SK-N-SH treated with all-trans-retinoic acid at 6 μM for 48 hours (cell line): ENCODE results near the gene SYNDIG1.

ENCODE experiments used
- ATAC-seq: fragments of 200-7000 bp; cut with Tn5 transposase; 3 replicates; pipeline ENCODE4 v1.9.1; 2020; ENCODE audit warnings: mild to moderate bottlenecking, moderate library complexity
- ARNTL ChIP-seq: fragments of 450-650 bp; formaldehyde crosslinking; IDR thresholded peaks from 2 replicates; pipeline ENCODE4 v1.5.0; 2020; ENCODE audit warnings: low read depth, mild to moderate bottlenecking, moderate library complexity, borderline replicate concordance
- BACH2 ChIP-seq: fragments of 250-450 bp; sonication (Bioruptor Pico); IDR thresholded peaks from 2 replicates; pipeline ENCODE4 v1.9.0; 2021; ENCODE audit warnings: mild to moderate bottlenecking, borderline replicate concordance
- CSDC2 ChIP-seq: fragments of 250-450 bp; sonication (Bioruptor Pico); IDR thresholded peaks from 2 replicates; pipeline ENCODE4 v1.5.0; 2020; ENCODE audit warnings: mild to moderate bottlenecking, moderate library complexity
- ESRRG ChIP-seq: fragments of 250-450 bp; sonication (Bioruptor Pico); IDR thresholded peaks from 2 replicates; pipeline ENCODE4 v1.6.1; 2021; ENCODE audit warnings: mild to moderate bottlenecking
- GLIS3 ChIP-seq: fragments of 250-450 bp; sonication (Bioruptor Pico); IDR thresholded peaks from 2 replicates; pipeline ENCODE4 v1.5.0; 2020; ENCODE audit warnings: mild to moderate bottlenecking, moderate library complexity
- ISL1 ChIP-seq: fragments of 250-450 bp; sonication (Bioruptor Pico); IDR thresholded peaks from 2 replicates; pipeline ENCODE4 v2.1.2; 2022; ENCODE audit warnings: mild to moderate bottlenecking, moderate library complexity
- OSR1 ChIP-seq: fragments of 250-450 bp; sonication (Bioruptor Pico); IDR thresholded peaks from 2 replicates; pipeline ENCODE4 v1.8.0; 2022; ENCODE audit warnings: moderate library complexity, mild to moderate bottlenecking, inconsistent platforms
- PPARA ChIP-seq: fragments of 250-450 bp; sonication (Bioruptor Pico); IDR thresholded peaks from 2 replicates; pipeline ENCODE4 v1.5.0; 2020; ENCODE audit warnings: mild to moderate bottlenecking, borderline replicate concordance
- RARB ChIP-seq: fragments of 250-450 bp; sonication (Bioruptor Pico); IDR thresholded peaks from 2 replicates; pipeline ENCODE4 v1.8.0; 2021; ENCODE audit warnings: mild to moderate bottlenecking, moderate library complexity
- SNAI2 ChIP-seq: fragments of 250-450 bp; sonication (Bioruptor Pico); IDR thresholded peaks from 2 replicates; pipeline ENCODE4 v1.5.0; 2020; ENCODE audit warnings: mild to moderate bottlenecking, moderate library complexity
- TCF4 ChIP-seq: fragments of 250-450 bp; sonication (Bioruptor Pico); IDR thresholded peaks from 2 replicates; pipeline ENCODE4 v1.8.0; 2021; ENCODE audit warnings: mild to moderate bottlenecking, moderate library complexity, borderline replicate concordance
- TOX ChIP-seq: fragments of 250-450 bp; sonication (Bioruptor Pico); IDR thresholded peaks from 2 replicates; pipeline ENCODE4 v1.8.0; 2021; ENCODE audit warnings: mild to moderate bottlenecking, moderate library complexity, borderline replicate concordance
- ZC3H10 ChIP-seq: fragments of 250-450 bp; sonication (Bioruptor Pico); IDR thresholded peaks from 2 replicates; pipeline ENCODE4 v1.5.1; 2021; ENCODE audit warnings: mild to moderate bottlenecking, moderate library complexity
- ZFP3 ChIP-seq: fragments of 250-450 bp; sonication (Bioruptor Pico); IDR thresholded peaks from 2 replicates; pipeline ENCODE4 v1.5.0; 2020; ENCODE audit warnings: mild to moderate bottlenecking, moderate library complexity
- ZFP30 ChIP-seq: fragments of 450-650 bp; formaldehyde crosslinking; IDR thresholded peaks from 2 replicates; pipeline ENCODE4 v1.5.0; 2022; ENCODE audit warnings: mild to moderate bottlenecking, moderate library complexity
- ZNF565 ChIP-seq: fragments of 450-650 bp; formaldehyde crosslinking; conservative IDR thresholded peaks from 2 replicates; pipeline ENCODE4 v1.5.0; 2020; ENCODE audit warnings: low read depth, mild to moderate bottlenecking, moderate library complexity
- ZNF70 ChIP-seq: fragments of 450-650 bp; formaldehyde crosslinking; IDR thresholded peaks from 2 replicates; pipeline ENCODE4 v1.5.0; 2020; ENCODE audit warnings: mild to moderate bottlenecking, moderate library complexity
- ZNF8 ChIP-seq: fragments of 450-650 bp; formaldehyde crosslinking; IDR thresholded peaks from 2 replicates; pipeline ENCODE4 v1.5.0; 2020; ENCODE audit warnings: mild to moderate bottlenecking, moderate library complexity
- TF ChIP-seq, protein P1 (sequence below): fragments of 250-450 bp; sonication (Bioruptor Pico); IDR thresholded peaks from 2 replicates; pipeline ENCODE4 v1.5.1; 2021; ENCODE audit warnings: mild to moderate bottlenecking, moderate library complexity
- TF ChIP-seq, protein P2 (sequence below): fragments of 250-450 bp; sonication (Bioruptor Pico); IDR thresholded peaks from 2 replicates; pipeline ENCODE4 v1.8.0; 2021; ENCODE audit warnings: low read depth, mild to moderate bottlenecking, moderate library complexity, borderline replicate concordance
- TF ChIP-seq, protein P3 (sequence below): fragments of 250-450 bp; sonication (Bioruptor Pico); IDR thresholded peaks from 2 replicates; pipeline ENCODE4 v1.8.0; 2020; ENCODE audit warnings: mild to moderate bottlenecking, moderate library complexity, borderline replicate concordance
- TF ChIP-seq, protein P4 (sequence below): fragments of 250-450 bp; sonication (Bioruptor Pico); IDR thresholded peaks from 2 replicates; pipeline ENCODE4 v1.5.0; 2020; ENCODE audit warnings: mild to moderate bottlenecking, moderate library complexity

SYNDIG1 gene

DNA sequence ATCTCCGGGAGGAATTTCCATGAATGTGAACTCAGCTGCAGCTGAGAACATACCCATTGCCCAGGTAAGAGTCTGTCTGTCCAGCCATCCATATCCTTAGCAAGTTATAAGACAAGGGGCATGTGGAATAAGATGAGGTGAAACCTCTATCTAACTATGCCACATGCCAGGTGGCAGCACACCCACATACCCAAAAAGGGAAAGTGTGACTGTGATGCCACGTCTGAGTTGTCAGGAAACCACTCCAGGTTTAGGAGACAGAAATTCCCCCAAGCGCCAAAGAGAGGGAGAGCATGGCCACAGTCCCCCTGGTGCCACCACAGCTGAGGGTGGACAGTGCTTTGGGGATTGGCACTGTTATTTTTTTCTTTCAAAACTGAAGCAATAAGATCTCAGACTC lies 36.7 kb downstream of the SYNDIG1 start:
- TF ChIP-seq ZNF70 (CRISPR knock-in tag) = no peak
- TF ChIP-seq ARNTL (CRISPR knock-in tag) = no peak
- TF ChIP-seq, protein P1, sequence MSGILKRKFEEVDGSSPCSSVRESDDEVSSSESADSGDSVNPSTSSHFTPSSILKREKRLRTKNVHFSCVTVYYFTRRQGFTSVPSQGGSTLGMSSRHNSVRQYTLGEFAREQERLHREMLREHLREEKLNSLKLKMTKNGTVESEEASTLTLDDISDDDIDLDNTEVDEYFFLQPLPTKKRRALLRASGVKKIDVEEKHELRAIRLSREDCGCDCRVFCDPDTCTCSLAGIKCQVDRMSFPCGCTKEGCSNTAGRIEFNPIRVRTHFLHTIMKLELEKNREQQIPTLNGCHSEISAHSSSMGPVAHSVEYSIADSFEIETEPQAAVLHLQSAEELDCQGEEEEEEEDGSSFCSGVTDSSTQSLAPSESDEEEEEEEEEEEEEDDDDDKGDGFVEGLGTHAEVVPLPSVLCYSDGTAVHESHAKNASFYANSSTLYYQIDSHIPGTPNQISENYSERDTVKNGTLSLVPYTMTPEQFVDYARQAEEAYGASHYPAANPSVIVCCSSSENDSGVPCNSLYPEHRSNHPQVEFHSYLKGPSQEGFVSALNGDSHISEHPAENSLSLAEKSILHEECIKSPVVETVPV (CRISPR knock-in tag) = no peak
- TF ChIP-seq RARB = no peak
- no peak for TF ChIP-seq TOX (CRISPR knock-in tag)
- no peak for TF ChIP-seq ZNF565 (CRISPR knock-in tag)
- no peak for TF ChIP-seq ZFP3 (CRISPR knock-in tag)
- TF ChIP-seq GLIS3 = no peak
- no peak for TF ChIP-seq CSDC2 (CRISPR knock-in tag)
- TF ChIP-seq TCF4 (CRISPR knock-in tag) = no peak
- TF ChIP-seq, protein P2, sequence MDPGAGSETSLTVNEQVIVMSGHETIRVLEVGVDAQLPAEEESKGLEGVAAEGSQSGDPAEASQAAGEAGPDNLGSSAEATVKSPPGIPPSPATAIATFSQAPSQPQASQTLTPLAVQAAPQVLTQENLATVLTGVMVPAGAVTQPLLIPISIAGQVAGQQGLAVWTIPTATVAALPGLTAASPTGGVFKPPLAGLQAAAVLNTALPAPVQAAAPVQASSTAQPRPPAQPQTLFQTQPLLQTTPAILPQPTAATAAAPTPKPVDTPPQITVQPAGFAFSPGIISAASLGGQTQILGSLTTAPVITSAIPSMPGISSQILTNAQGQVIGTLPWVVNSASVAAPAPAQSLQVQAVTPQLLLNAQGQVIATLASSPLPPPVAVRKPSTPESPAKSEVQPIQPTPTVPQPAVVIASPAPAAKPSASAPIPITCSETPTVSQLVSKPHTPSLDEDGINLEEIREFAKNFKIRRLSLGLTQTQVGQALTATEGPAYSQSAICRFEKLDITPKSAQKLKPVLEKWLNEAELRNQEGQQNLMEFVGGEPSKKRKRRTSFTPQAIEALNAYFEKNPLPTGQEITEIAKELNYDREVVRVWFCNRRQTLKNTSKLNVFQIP (CRISPR knock-in tag) = no peak
- TF ChIP-seq SNAI2 (CRISPR knock-in tag) = no peak
- TF ChIP-seq PPARA (CRISPR knock-in tag) = no peak
- no peak for TF ChIP-seq ESRRG (CRISPR knock-in tag)
- no peak for TF ChIP-seq ZNF8 (CRISPR knock-in tag)
- TF ChIP-seq ISL1 (CRISPR knock-in tag) = no peak
- TF ChIP-seq ZC3H10 = no peak
- no peak for TF ChIP-seq ZFP30 (CRISPR knock-in tag)
- TF ChIP-seq, protein P3, sequence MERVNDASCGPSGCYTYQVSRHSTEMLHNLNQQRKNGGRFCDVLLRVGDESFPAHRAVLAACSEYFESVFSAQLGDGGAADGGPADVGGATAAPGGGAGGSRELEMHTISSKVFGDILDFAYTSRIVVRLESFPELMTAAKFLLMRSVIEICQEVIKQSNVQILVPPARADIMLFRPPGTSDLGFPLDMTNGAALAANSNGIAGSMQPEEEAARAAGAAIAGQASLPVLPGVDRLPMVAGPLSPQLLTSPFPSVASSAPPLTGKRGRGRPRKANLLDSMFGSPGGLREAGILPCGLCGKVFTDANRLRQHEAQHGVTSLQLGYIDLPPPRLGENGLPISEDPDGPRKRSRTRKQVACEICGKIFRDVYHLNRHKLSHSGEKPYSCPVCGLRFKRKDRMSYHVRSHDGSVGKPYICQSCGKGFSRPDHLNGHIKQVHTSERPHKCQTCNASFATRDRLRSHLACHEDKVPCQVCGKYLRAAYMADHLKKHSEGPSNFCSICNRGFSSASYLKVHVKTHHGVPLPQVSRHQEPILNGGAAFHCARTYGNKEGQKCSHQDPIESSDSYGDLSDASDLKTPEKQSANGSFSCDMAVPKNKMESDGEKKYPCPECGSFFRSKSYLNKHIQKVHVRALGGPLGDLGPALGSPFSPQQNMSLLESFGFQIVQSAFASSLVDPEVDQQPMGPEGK (CRISPR knock-in tag) = no peak
- ATAC-seq = no peak

DNA sequence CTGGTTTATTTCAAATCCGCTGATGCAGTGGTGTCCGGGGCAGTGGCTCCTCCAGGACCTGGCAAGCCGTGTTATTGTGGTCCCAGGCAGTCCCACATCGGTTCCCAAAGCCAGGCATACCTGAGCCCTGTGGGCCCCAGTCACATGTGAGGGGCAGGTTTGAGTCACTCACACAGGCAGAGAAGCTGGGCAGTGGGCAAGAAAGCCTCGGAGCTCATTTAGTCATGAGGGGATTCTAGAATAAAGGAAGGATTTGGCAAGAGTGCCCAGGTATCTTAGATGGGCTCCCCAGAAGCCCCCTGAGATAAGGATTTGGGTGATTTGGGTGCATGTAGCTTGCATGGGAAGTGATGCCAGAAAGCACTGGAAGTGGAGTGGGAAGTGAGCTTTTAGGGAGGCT lies 37.3 kb downstream of the SYNDIG1 start:
- TF ChIP-seq, protein P4, sequence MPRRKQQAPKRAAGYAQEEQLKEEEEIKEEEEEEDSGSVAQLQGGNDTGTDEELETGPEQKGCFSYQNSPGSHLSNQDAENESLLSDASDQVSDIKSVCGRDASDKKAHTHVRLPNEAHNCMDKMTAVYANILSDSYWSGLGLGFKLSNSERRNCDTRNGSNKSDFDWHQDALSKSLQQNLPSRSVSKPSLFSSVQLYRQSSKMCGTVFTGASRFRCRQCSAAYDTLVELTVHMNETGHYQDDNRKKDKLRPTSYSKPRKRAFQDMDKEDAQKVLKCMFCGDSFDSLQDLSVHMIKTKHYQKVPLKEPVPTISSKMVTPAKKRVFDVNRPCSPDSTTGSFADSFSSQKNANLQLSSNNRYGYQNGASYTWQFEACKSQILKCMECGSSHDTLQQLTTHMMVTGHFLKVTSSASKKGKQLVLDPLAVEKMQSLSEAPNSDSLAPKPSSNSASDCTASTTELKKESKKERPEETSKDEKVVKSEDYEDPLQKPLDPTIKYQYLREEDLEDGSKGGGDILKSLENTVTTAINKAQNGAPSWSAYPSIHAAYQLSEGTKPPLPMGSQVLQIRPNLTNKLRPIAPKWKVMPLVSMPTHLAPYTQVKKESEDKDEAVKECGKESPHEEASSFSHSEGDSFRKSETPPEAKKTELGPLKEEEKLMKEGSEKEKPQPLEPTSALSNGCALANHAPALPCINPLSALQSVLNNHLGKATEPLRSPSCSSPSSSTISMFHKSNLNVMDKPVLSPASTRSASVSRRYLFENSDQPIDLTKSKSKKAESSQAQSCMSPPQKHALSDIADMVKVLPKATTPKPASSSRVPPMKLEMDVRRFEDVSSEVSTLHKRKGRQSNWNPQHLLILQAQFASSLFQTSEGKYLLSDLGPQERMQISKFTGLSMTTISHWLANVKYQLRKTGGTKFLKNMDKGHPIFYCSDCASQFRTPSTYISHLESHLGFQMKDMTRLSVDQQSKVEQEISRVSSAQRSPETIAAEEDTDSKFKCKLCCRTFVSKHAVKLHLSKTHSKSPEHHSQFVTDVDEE = no peak
- TF ChIP-seq ZNF70 (CRISPR knock-in tag) (no peak), ZNF565 (CRISPR knock-in tag) (no peak), SNAI2 (CRISPR knock-in tag) (no peak), GLIS3 (no peak), ZNF8 (CRISPR knock-in tag) (no peak), ESRRG (CRISPR knock-in tag) (no peak), TCF4 (CRISPR knock-in tag) (no peak), ZFP30 (CRISPR knock-in tag) (no peak), OSR1 (CRISPR knock-in tag) (no peak), BACH2 (CRISPR knock-in tag) (no peak)
- TF ChIP-seq, protein P1 (CRISPR knock-in tag) = no peak
- ATAC-seq = no peak
